ENCODE results near the gene VGF. TPM values are rescaled to one million over a fixed set of nuclear protein-coding genes. Genes with fewer than 3 reads are reported as not detected.

VGF gene
- total RNA-seq, 4 donors from 2014 or later: 1.3 to 2.3 TPM; not detected in 2

DNA sequence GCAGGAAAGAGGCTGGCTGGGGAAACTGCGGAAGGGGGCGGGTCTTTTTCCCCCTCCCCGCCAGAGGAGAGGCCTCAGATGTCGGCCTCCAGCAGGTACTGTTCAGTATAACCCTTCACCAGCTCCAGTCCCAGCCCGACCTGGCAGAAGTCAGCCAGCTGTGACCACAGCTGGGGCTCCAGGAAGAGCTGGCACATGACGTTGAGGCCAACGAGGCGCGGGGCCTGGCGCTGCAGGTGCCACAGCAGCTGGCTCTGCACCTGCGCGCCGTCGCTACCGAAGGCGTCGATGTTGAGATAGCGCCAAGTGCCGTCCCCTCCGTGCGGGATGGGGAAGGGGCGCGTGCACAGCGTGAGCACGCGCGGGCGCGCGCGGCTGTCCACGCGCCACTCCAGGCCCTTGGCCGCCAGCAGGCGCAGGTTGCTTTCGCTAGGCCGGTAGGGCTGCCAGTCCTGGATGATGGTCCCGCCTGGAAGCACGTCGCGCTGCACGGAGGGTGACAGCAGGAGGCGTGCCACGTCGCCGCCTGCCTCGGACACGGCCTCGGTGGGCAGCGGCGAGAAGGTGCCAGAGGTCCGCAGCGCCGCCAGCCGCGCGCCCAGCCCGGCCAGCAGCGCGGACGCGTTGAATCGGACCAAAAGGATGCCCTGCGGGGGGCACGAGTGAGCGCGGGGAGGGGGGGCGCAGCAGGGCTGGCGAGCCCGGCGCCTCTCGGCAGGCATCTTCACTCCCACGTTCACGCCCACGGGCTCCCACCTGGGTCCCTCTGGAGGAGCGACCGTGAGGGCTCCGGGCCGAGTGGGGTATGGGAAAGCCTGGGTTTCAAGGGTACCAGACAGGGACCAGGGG lies 6.9 kb upstream of the VGF start:
- H3K4me3 ChIP-seq (replicated peaks in 1 of 3): peak overlapping the region in 1 of 3 donors; percentile 22
- no peak overlapping the region for H3K27ac ChIP-seq
- no peaks in the 10 kb centered on the region for H3K9me3 ChIP-seq
- H3K36me3 ChIP-seq: no peaks in the 10 kb centered on the region
- intact Hi-C loops (cut with DNase I): no loop called here
- peak; percentile 63 to 64 for DNase-seq
- WGBS, 2 donors: 0 to 2% methylated on average over 6 to 45 of the region's 79 CpGs
- peaks cover 22 to 40% of the 10 kb centered on the region in 2 donors for H3K4me1 ChIP-seq
- TF ChIP-seq, protein P1, sequence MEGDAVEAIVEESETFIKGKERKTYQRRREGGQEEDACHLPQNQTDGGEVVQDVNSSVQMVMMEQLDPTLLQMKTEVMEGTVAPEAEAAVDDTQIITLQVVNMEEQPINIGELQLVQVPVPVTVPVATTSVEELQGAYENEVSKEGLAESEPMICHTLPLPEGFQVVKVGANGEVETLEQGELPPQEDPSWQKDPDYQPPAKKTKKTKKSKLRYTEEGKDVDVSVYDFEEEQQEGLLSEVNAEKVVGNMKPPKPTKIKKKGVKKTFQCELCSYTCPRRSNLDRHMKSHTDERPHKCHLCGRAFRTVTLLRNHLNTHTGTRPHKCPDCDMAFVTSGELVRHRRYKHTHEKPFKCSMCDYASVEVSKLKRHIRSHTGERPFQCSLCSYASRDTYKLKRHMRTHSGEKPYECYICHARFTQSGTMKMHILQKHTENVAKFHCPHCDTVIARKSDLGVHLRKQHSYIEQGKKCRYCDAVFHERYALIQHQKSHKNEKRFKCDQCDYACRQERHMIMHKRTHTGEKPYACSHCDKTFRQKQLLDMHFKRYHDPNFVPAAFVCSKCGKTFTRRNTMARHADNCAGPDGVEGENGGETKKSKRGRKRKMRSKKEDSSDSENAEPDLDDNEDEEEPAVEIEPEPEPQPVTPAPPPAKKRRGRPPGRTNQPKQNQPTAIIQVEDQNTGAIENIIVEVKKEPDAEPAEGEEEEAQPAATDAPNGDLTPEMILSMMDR (IDR thresholded peaks at IDR 0.05): no peak
- TF ChIP-seq POLR2A (IDR thresholded peaks at IDR 0.05): no peak
- H3K27me3 ChIP-seq: peaks cover 33% of the 10 kb centered on the region

DNA sequence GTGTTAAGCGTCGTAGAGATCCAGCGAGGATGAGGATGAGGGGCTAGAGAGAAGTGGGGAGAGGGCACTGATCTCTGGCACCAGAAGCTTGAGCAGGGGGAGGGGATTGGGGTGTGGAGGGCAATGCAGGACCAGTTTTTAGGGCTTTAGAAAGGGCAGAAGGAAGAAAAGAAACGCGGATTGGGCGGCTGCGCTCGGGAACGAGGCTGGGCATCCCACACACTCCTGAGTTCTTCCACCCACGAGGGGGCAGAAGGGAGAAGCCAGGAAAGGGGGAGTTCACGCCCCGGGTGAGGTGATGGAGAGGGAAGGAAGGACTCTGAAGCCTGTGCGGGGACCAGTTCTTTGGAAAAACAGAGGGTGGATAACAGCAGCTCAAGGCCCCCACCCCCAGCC lies 6.1 kb upstream of the VGF start:
- WGBS, 2 donors: 4% methylated on average over 12 to 13 of the region's 13 CpGs
- no peak for DNase-seq
- H3K4me1 ChIP-seq: peaks cover 22 to 40% of the 10 kb centered on the region in 2 donors
- no peak for TF ChIP-seq POLR2A (IDR thresholded peaks at IDR 0.05)
- TF ChIP-seq, protein P1 (IDR thresholded peaks at IDR 0.05): no peak
- peaks cover 33% of the 10 kb centered on the region for H3K27me3 ChIP-seq
- no peak overlapping the region for H3K4me3 ChIP-seq (replicated peaks in 1 of 3)
- H3K27ac ChIP-seq: no peak overlapping the region
- intact Hi-C loops (cut with DNase I): no loop called here
- no peaks in the 10 kb centered on the region for H3K36me3 ChIP-seq
- no peaks in the 10 kb centered on the region for H3K9me3 ChIP-seq

DNA sequence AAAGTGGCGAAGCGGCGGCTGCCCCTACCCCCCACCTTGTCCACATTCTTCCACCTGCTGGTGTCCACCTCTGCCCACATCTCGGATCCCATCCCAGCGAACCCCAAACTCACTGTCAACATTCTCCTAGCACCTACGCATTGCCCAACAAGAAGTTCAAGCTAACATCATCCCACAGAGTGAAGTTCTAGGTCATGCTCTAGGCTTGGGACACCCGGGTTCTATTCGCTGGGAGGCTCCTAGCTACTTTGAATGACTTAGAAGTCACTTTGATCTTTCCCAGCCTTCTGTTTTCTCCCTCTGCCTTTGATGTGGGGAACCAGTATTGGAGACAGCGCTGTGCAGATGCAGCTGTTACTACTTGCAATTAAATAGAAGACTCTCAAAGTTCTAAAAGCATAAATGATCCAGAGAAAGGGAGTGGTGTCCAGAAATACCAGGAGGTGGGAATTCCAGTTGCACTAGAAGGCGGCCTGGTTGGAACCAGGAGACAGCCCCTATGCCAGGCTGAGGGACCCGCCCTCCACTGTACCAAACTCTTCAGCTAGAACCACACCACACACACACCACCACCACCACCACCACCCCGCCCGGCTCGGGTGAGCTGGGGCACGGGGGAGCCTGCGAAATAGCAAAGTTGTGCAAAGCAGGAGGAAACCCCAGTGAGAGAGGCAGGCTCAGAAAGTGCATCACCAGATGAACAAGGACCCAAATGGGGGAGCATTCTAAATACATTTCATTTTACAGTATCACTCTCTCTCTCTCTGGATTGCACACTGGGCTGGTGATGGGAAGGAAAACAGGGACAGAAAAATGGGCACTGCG lies 5.5 kb upstream of the VGF start:
- Histone ChIP-seq H3K36me3 (no peaks in the 10 kb centered on the region), H3K4me3 (replicated peaks in 1 of 3) (no peak overlapping the region), H3K4me1 (peaks cover 23 to 41% of the 10 kb centered on the region in 2 donors), H3K27me3 (peaks cover 37% of the 10 kb centered on the region), H3K27ac (no peak overlapping the region), H3K9me3 (no peaks in the 10 kb centered on the region)
- 4 to 5% methylated on average over 12 to 17 of the region's 17 CpGs for WGBS, 2 donors
- TF ChIP-seq, protein P1 (IDR thresholded peaks at IDR 0.05): no peak
- no peak for TF ChIP-seq POLR2A (IDR thresholded peaks at IDR 0.05)
- intact Hi-C loops (cut with DNase I): no loop called here
- no peak for DNase-seq

DNA sequence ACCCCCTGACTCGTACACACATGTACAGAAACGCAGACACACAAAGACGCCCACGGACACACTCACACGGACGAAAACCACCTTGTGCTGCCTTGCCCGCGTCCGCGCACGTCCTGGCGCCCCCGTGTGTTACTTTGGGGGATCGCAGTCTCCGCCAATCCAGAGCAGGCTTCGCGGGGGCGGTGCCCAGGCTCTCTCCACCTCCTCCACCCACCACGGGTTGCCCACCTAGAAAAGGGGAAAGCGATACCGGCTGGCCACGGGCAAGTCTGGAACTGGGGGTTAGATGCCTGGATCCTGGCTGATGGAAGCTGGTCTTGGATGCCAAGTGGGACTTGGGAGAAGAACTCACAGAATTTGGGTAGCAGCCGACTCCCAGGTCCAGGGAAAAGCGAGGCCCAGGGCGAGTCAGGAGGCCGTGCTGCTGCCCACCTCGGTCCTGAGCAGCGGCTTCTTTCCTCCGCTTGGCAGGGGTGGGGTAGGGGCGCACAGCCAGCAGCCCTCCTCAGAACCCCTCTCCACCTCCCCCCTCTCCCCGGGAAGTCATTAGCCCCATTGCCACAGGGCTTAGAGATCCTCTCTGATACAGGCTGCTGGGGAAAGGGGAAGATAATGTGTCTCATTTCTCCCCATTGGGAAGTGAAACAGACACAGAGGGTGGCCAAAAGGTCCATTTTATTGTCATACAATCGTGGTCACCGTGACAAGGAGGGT lies 4.6 kb upstream of the VGF start:
- Histone ChIP-seq H3K4me3 (replicated peaks in 1 of 3) (no peak overlapping the region), H3K27ac (no peak overlapping the region), H3K27me3 (peaks cover 43% of the 10 kb centered on the region), H3K4me1 (peaks cover 30 to 50% of the 10 kb centered on the region in 2 donors), H3K9me3 (no peaks in the 10 kb centered on the region), H3K36me3 (no peaks in the 10 kb centered on the region)
- TF ChIP-seq POLR2A (IDR thresholded peaks at IDR 0.05): no peak
- TF ChIP-seq, protein P1 (IDR thresholded peaks at IDR 0.05): peak; percentile 56 to 93 (median 60)
- peak; percentile 59 to 66 for DNase-seq
- 1 to 3% methylated on average over 21 to 25 of the region's 33 CpGs for WGBS, 2 donors
- intact Hi-C loops (cut with DNase I): loop anchor here (10.0 kb wide), 1 partner anchor 275 kb away; the partner anchor contains the start of gene ACHE
